Dendritic cell treated with granulocyte-macrophage colony-stimulating factor and Interleukin-4, amounts not matched to agents 40 ng/mL and 50 ng/mL, for 4 days (primary cell): Measurements from ENCODE around the gene RPIA.
"Not testable (repeated sequence)": the region's sequence is repeated elsewhere in the genome, so short reads cannot be mapped to it uniquely, and the experiment has no call there.

Source experiments
- H3K27ac Mint-ChIP-seq: one replicate; pipeline ENCODE4 v1.8.0; 2022; ENCODE audit warnings: mild to moderate bottlenecking, mixed read lengths
- H3K27me3 Mint-ChIP-seq: one replicate; pipeline ENCODE4 v1.8.0; 2022; ENCODE audit warnings: mild to moderate bottlenecking, mixed read lengths
- H3K36me3 Mint-ChIP-seq: one replicate; pipeline ENCODE4 v1.8.0; 2022; ENCODE audit warnings: low read depth, mixed read lengths
- H3K4me1 Mint-ChIP-seq: one replicate; pipeline ENCODE4 v1.8.0; 2022; ENCODE audit warnings: low read depth, mixed read lengths
- H3K4me3 Mint-ChIP-seq: one replicate; pipeline ENCODE4 v1.8.0; 2022; ENCODE audit warnings: mild to moderate bottlenecking, moderate library complexity, mixed read lengths
- H3K9me3 Mint-ChIP-seq: one replicate; pipeline ENCODE4 v1.8.0; 2022; ENCODE audit warnings: mixed read lengths
- intact Hi-C: fragments of 100-400 bp; cut with micrococcal nuclease; formaldehyde crosslinking; loops from one replicate; pipeline ENCODE4 v1.15.0; 2022

Gene RPIA

GRCh38 chr2:88691339-88692183, at the start of gene RPIA:
RPIA (plus strand) TSS chr2:88691673; CDS start chr2:88691699, 26 bp downstream.
- no peaks in the 10 kb centered on the region for H3K27me3 Mint-ChIP-seq
- peak within 1 kb of the TSS; percentile 96 for H3K4me3 Mint-ChIP-seq
- peaks cover 39% of the 10 kb centered on the region for H3K4me1 Mint-ChIP-seq
- intact Hi-C loops, result loop anchor here (1.0 kb wide), 1 partner anchor 64 kb away; the partner anchor contains the start of gene EIF2AK3
- H3K9me3 Mint-ChIP-seq, result peaks cover 8% of the 10 kb centered on the region
- H3K27ac Mint-ChIP-seq, result peak within 1 kb of the TSS; percentile 93
- H3K36me3 Mint-ChIP-seq, result peaks cover 10% of the 10 kb centered on the region

GRCh38 chr2:88642278-88642677, 49.2 kb upstream of the RPIA start:
- H3K4me1 Mint-ChIP-seq, result no peaks in the 10 kb centered on the region
- H3K27ac Mint-ChIP-seq, result no peak overlapping the region
- H3K9me3 Mint-ChIP-seq, result no peaks in the 10 kb centered on the region
- H3K36me3 Mint-ChIP-seq, result no peaks in the 10 kb centered on the region
- H3K27me3 Mint-ChIP-seq, result peaks cover 9% of the 10 kb centered on the region
- intact Hi-C loops, result no loop called here
- no peak overlapping the region for H3K4me3 Mint-ChIP-seq

GRCh38 chr2:88645291-88645882, 46.1 kb upstream of the RPIA start:
- H3K27ac Mint-ChIP-seq, H3K36me3 Mint-ChIP-seq, H3K4me1 Mint-ChIP-seq, intact Hi-C loops, H3K4me3 Mint-ChIP-seq, H3K9me3 Mint-ChIP-seq, H3K27me3 Mint-ChIP-seq: not testable (repeated sequence)

GRCh38 chr2:88651646-88652045, 39.8 kb upstream of the RPIA start:
- intact Hi-C loops, result no loop called here
- no peaks in the 10 kb centered on the region for H3K36me3 Mint-ChIP-seq
- H3K27ac Mint-ChIP-seq, result no peak overlapping the region
- H3K4me3 Mint-ChIP-seq, result no peak overlapping the region
- no peaks in the 10 kb centered on the region for H3K4me1 Mint-ChIP-seq
- H3K27me3 Mint-ChIP-seq, result peaks cover 1% of the 10 kb centered on the region
- no peaks in the 10 kb centered on the region for H3K9me3 Mint-ChIP-seq

- peaks cover 1% of the 10 kb centered on the region for H3K27me3 Mint-ChIP-seq
- H3K27ac Mint-ChIP-seq, result no peak overlapping the region
- H3K9me3 Mint-ChIP-seq, result no peaks in the 10 kb centered on the region
- no peaks in the 10 kb centered on the region for H3K36me3 Mint-ChIP-seq
- H3K4me3 Mint-ChIP-seq, result no peak overlapping the region
- no peaks in the 10 kb centered on the region for H3K4me1 Mint-ChIP-seq
- intact Hi-C loops, result no loop called here
These were observed 36.8 kb upstream of the RPIA start for GRCh38 chr2:88654714-88655113.

- intact Hi-C loops, result no loop called here
- H3K27me3 Mint-ChIP-seq, result peaks cover 1% of the 10 kb centered on the region
- no peaks in the 10 kb centered on the region for H3K4me1 Mint-ChIP-seq
- no peaks in the 10 kb centered on the region for H3K36me3 Mint-ChIP-seq
- H3K27ac Mint-ChIP-seq, result no peak overlapping the region
- H3K9me3 Mint-ChIP-seq, result no peaks in the 10 kb centered on the region
- H3K4me3 Mint-ChIP-seq, result no peak overlapping the region
These were observed 34.8 kb upstream of the RPIA start for GRCh38 chr2:88656690-88657089.

- Mint-ChIP-seq H3K9me3 (no peaks in the 10 kb centered on the region), H3K4me1 (no peaks in the 10 kb centered on the region), H3K4me3 (no peak overlapping the region), H3K36me3 (no peaks in the 10 kb centered on the region), H3K27ac (no peak overlapping the region), H3K27me3 (no peaks in the 10 kb centered on the region)
- intact Hi-C loops, result no loop called here
These were observed 34.3 kb upstream of the RPIA start for GRCh38 chr2:88657131-88657530.

- Mint-ChIP-seq H3K27me3 (no peaks in the 10 kb centered on the region), H3K27ac (no peak overlapping the region), H3K4me3 (no peak overlapping the region), H3K9me3 (no peaks in the 10 kb centered on the region), H3K4me1 (no peaks in the 10 kb centered on the region), H3K36me3 (no peaks in the 10 kb centered on the region)
- intact Hi-C loops, result no loop called here
These were observed 33.1 kb upstream of the RPIA start for GRCh38 chr2:88658326-88658725.

- Mint-ChIP-seq H3K27me3 (no peaks in the 10 kb centered on the region), H3K27ac (no peak overlapping the region)
- intact Hi-C loops, result no loop called here
These were observed 32.5 kb upstream of the RPIA start for GRCh38 chr2:88658881-88659537.

GRCh38 chr2:88659538-88659915, 31.9 kb upstream of the RPIA start:
- intact Hi-C loops, result no loop called here
- Mint-ChIP-seq H3K4me3 (no peak overlapping the region), H3K9me3 (no peaks in the 10 kb centered on the region)

More at GRCh38 chr2:88658881-88659537, 32.5 kb upstream of the RPIA start:
- Mint-ChIP-seq H3K36me3 (no peaks in the 10 kb centered on the region), H3K9me3 (no peaks in the 10 kb centered on the region), H3K4me3 (no peak overlapping the region), H3K4me1 (no peaks in the 10 kb centered on the region)

GRCh38 chr2:88660622-88661021, 30.9 kb upstream of the RPIA start:
- H3K27ac Mint-ChIP-seq, result no peak overlapping the region
- H3K4me3 Mint-ChIP-seq, result no peak overlapping the region
- no peaks in the 10 kb centered on the region for H3K4me1 Mint-ChIP-seq
- H3K27me3 Mint-ChIP-seq, result no peaks in the 10 kb centered on the region
- no peaks in the 10 kb centered on the region for H3K36me3 Mint-ChIP-seq
- intact Hi-C loops, result no loop called here
- H3K9me3 Mint-ChIP-seq, result no peaks in the 10 kb centered on the region

More at GRCh38 chr2:88659538-88659915, 31.9 kb upstream of the RPIA start:
- H3K27me3 Mint-ChIP-seq, result no peaks in the 10 kb centered on the region
- no peaks in the 10 kb centered on the region for H3K4me1 Mint-ChIP-seq
- H3K27ac Mint-ChIP-seq, result no peak overlapping the region
- no peaks in the 10 kb centered on the region for H3K36me3 Mint-ChIP-seq

GRCh38 chr2:88666576-88666975, 24.9 kb upstream of the RPIA start:
- intact Hi-C loops, result no loop called here
- Mint-ChIP-seq H3K27me3 (no peaks in the 10 kb centered on the region), H3K36me3 (no peaks in the 10 kb centered on the region), H3K4me3 (no peak overlapping the region), H3K4me1 (no peaks in the 10 kb centered on the region), H3K9me3 (no peaks in the 10 kb centered on the region), H3K27ac (no peak overlapping the region)

- intact Hi-C loops, result no loop called here
- Mint-ChIP-seq H3K27me3 (peaks cover 1% of the 10 kb centered on the region), H3K36me3 (no peaks in the 10 kb centered on the region), H3K9me3 (no peaks in the 10 kb centered on the region), H3K27ac (no peak overlapping the region), H3K4me1 (no peaks in the 10 kb centered on the region), H3K4me3 (no peak overlapping the region)
These were observed 24.3 kb upstream of the RPIA start for GRCh38 chr2:88667219-88667618.

- intact Hi-C loops, result no loop called here
- Mint-ChIP-seq H3K27ac (no peak overlapping the region), H3K27me3 (peaks cover 2% of the 10 kb centered on the region), H3K4me1 (no peaks in the 10 kb centered on the region), H3K36me3 (no peaks in the 10 kb centered on the region), H3K9me3 (no peaks in the 10 kb centered on the region), H3K4me3 (no peak overlapping the region)
These were observed 22.6 kb upstream of the RPIA start for GRCh38 chr2:88668862-88669261.
